Measurements from ENCODE around the gene LAMB3.

LAMB3 gene

GRCh38 chr1:209622841-209623829 lies 29.1 kb downstream of the LAMB3 start:
- TF ChIP-seq, protein P1, sequence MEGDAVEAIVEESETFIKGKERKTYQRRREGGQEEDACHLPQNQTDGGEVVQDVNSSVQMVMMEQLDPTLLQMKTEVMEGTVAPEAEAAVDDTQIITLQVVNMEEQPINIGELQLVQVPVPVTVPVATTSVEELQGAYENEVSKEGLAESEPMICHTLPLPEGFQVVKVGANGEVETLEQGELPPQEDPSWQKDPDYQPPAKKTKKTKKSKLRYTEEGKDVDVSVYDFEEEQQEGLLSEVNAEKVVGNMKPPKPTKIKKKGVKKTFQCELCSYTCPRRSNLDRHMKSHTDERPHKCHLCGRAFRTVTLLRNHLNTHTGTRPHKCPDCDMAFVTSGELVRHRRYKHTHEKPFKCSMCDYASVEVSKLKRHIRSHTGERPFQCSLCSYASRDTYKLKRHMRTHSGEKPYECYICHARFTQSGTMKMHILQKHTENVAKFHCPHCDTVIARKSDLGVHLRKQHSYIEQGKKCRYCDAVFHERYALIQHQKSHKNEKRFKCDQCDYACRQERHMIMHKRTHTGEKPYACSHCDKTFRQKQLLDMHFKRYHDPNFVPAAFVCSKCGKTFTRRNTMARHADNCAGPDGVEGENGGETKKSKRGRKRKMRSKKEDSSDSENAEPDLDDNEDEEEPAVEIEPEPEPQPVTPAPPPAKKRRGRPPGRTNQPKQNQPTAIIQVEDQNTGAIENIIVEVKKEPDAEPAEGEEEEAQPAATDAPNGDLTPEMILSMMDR (IDR thresholded peaks at IDR 0.05; ENCODE audit: low read depth, low read length) = no peak
- Histone ChIP-seq H3K27me3 (no peaks in the 10 kb centered on the region), H3K36me3 (no peaks in the 10 kb centered on the region), H3K9me3 (no peaks in the 10 kb centered on the region), H3K4me1 (no peaks in the 10 kb centered on the region; the same call in 1 of the 2 replicates), H3K4me3 (ENCODE audit: low read depth, low read length) (no peak overlapping the region)
- DNase-seq = no peak

DNA sequence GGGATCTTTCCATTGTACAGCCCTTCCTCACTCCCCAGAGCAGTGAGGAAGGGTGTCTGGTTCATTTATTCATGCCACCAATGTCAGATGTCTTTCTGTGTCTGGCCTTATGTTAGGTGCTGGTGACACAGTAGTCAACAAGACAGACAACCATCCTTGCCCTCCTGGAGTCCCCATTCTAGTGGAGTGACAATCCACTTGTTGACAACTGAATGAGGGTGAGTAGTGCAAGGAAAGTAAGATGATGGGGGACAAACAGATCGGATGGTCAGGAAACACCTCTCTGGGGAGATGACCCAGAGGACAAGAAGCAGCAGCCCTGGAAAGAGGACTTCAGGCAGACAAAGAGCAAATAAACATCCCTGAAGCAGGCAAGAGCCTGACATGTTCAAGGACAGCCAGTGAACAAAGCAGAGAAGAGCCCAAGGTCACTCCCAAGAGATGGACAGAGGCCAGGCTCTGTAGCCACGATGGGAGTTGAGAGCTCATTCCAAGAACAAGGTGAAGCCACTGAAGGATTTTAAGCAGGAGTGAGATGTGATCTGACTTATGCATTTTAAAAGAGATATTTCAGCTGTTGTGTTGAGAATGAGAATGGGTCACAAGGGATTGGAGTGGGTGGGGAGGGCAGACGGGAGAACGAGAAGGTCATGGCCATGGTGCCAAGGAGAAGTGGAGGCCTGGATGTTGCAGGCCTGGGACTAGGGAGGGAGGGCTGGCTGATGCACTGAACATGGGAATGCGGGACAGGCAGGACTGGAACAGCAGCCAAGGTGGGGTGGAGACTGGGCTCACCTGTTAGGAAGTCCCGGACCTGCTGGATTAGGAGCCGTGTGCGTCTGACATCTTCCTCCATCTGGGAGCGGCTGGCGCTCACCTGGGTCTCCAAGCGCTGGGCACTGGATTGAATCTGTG lies 30.2 kb downstream of the LAMB3 start:
- H3K4me3 ChIP-seq (ENCODE audit: low read depth, low read length) = no peak overlapping the region
- TF ChIP-seq, protein P1 (IDR thresholded peaks at IDR 0.05; ENCODE audit: low read depth, low read length) = no peak
- H3K4me1 ChIP-seq = no peaks in the 10 kb centered on the region; the same call in 1 of the 2 replicates
- no peaks in the 10 kb centered on the region for H3K36me3 ChIP-seq
- no peak for DNase-seq
- no peaks in the 10 kb centered on the region for H3K27me3 ChIP-seq
- no peaks in the 10 kb centered on the region for H3K9me3 ChIP-seq

- Histone ChIP-seq H3K36me3 (no peaks in the 10 kb centered on the region), H3K4me1 (no peaks in the 10 kb centered on the region; the same call in 1 of the 2 replicates)
- DNase-seq = no peak
Measured at GRCh38 chr1:209621286-209621685, 30.9 kb downstream of the LAMB3 start.

DNA sequence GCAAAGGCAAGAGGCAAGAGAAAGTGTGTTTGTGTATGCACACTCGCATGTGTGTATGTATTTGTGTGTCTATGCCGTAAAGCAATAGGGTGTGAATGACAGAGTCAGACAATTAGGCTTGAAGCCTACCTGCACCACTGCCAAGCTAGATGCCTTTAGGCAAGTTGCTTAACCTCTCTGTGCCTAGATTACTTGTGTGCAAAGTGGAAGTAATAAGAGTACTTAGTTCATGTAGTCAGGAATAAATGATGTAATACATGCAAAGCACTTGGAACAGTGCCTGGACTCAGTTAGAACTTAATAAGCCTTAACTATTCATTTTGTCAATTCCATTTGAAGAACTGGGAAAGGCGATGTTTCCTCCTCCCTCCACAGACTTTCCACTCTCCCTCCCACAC lies 31.7 kb downstream of the LAMB3 start:
- H3K4me1 ChIP-seq = no peaks in the 10 kb centered on the region; the same call in 1 of the 2 replicates
- TF ChIP-seq, protein P1 (IDR thresholded peaks at IDR 0.05; ENCODE audit: low read depth, low read length) = no peak
- no peak for DNase-seq
- H3K4me3 ChIP-seq (ENCODE audit: low read depth, low read length) = no peak overlapping the region
- no peaks in the 10 kb centered on the region for H3K27me3 ChIP-seq
- no peaks in the 10 kb centered on the region for H3K36me3 ChIP-seq
- H3K9me3 ChIP-seq = no peaks in the 10 kb centered on the region

More at GRCh38 chr1:209621286-209621685, 30.9 kb downstream of the LAMB3 start:
- TF ChIP-seq, protein P1 (IDR thresholded peaks at IDR 0.05; ENCODE audit: low read depth, low read length) = no peak
- no peak overlapping the region for H3K4me3 ChIP-seq (ENCODE audit: low read depth, low read length)
- no peaks in the 10 kb centered on the region for H3K27me3 ChIP-seq
- H3K9me3 ChIP-seq = no peaks in the 10 kb centered on the region

GRCh38 chr1:209619696-209620486 lies 32.3 kb downstream of the LAMB3 start:
- H3K4me3 ChIP-seq (ENCODE audit: low read depth, low read length) = no peak overlapping the region
- no peaks in the 10 kb centered on the region for H3K9me3 ChIP-seq
- H3K4me1 ChIP-seq = no peaks in the 10 kb centered on the region; the same call in 1 of the 2 replicates
- TF ChIP-seq, protein P1 (IDR thresholded peaks at IDR 0.05; ENCODE audit: low read depth, low read length) = no peak
- no peaks in the 10 kb centered on the region for H3K36me3 ChIP-seq
- no peak for DNase-seq
- H3K27me3 ChIP-seq = no peaks in the 10 kb centered on the region; the same call in 1 of the 2 replicates
